HEK293 (cell line): Measurements from ENCODE around the gene CHST2.

ENCODE experiments used
- CTCF ChIA-PET: fragments of 350-600 bp; formaldehyde crosslinking; extraction: SDS; loops from one replicate; lab custom pipeline; 2021; ENCODE audit warnings: antibody characterized with exemption; lab: Yijun Ruan, JAX
- POLR2A ChIA-PET: fragments of 300-600 bp; formaldehyde crosslinking; extraction: SDS; loops from one replicate; lab custom pipeline; 2020; ENCODE audit warnings: antibody characterized with exemption, inconsistent platforms; lab: Yijun Ruan, JAX
- H3K27ac ChIP-seq: fragments of 200-500 bp; sonication (Bioruptor generic); 2 replicates; pipeline ENCODE4 v1.5.1; 2014; ENCODE audit warnings: low read depth, low read length, control low read depth, inconsistent platforms; ENCODE audit errors: extremely low read depth
- H3K36me3 ChIP-seq, 2 experiments: fragments of 200-500 bp in 1 of 2; sonication (Bioruptor generic) in 1 of 2; 1 replicate in 1 of 2; 2 replicates in 1 of 2; pipeline ENCODE4 v1.5.1; 2014 to 2017; ENCODE audit warnings: inconsistent platforms in 2 of 2, low read length in 2 of 2; ENCODE audit not compliant: control insufficient read depth in 2 of 2, insufficient read depth in 1 of 2
- H3K4me1 ChIP-seq: fragments of 200-500 bp; sonication (Bioruptor generic); 2 replicates; pipeline ENCODE4 v1.5.1; 2014; ENCODE audit warnings: mild to moderate bottlenecking, low read length, inconsistent platforms; ENCODE audit not compliant: control insufficient read depth, insufficient read depth
- H3K4me3 ChIP-seq: 2 replicates; pipeline ENCODE4 v1.5.1; 2011; ENCODE audit warnings: low read depth, mild to moderate bottlenecking, control low read depth, low read length, moderate library complexity
- H3K9me3 ChIP-seq: fragments of 200-500 bp; sonication (Bioruptor generic); 2 replicates; pipeline ENCODE4 v1.5.1; 2014; ENCODE audit warnings: low read depth, low read length, inconsistent platforms; ENCODE audit not compliant: control insufficient read depth, insufficient read depth
- EGR2 ChIP-seq: fragments of 450-650 bp; formaldehyde crosslinking; IDR thresholded peaks from 2 replicates; pipeline ENCODE4 v1.5.1; 2016; ENCODE audit warnings: low read depth, missing biosample characterization, missing genetic modification characterization
- FEZF1 ChIP-seq: fragments of 450-650 bp; formaldehyde crosslinking; IDR thresholded peaks from 2 replicates; pipeline ENCODE4 v1.5.1; 2016; ENCODE audit warnings: missing biosample characterization, missing genetic modification characterization
- KLF10 ChIP-seq: fragments of 450-650 bp; IDR thresholded peaks from 2 replicates; pipeline ENCODE4 v1.5.1; 2018; ENCODE audit warnings: missing biosample characterization, mild to moderate bottlenecking, missing genetic modification characterization
- KLF9 ChIP-seq: fragments of 450-650 bp; formaldehyde crosslinking; IDR thresholded peaks from 2 replicates; pipeline ENCODE4 v1.5.1; 2016; ENCODE audit warnings: missing biosample characterization, missing genetic modification characterization, low read depth
- SP7 ChIP-seq: fragments of 450-650 bp; formaldehyde crosslinking; IDR thresholded peaks from 2 replicates; pipeline ENCODE4 v1.5.1; 2016; ENCODE audit warnings: missing biosample characterization, missing genetic modification characterization
- ZBTB48 ChIP-seq: fragments of 450-650 bp; formaldehyde crosslinking; IDR thresholded peaks from 2 replicates; pipeline ENCODE4 v1.5.1; 2016; ENCODE audit warnings: missing biosample characterization, missing genetic modification characterization
- ZNF114 ChIP-seq: fragments of 450-650 bp; formaldehyde crosslinking; IDR thresholded peaks from 2 replicates; pipeline ENCODE4 v1.5.0; 2017; ENCODE audit warnings: missing biosample characterization, missing genetic modification characterization
- ZNF146 ChIP-seq: fragments of 450-650 bp; formaldehyde crosslinking; IDR thresholded peaks from 2 replicates; pipeline ENCODE4 v1.5.1; 2016; ENCODE audit warnings: missing biosample characterization, missing genetic modification characterization
- ZNF184 ChIP-seq: fragments of 450-650 bp; IDR thresholded peaks from 2 replicates; pipeline ENCODE4 v1.5.1; 2018; ENCODE audit warnings: missing biosample characterization, mild to moderate bottlenecking, missing genetic modification characterization
- ZNF223 ChIP-seq: fragments of 450-650 bp; formaldehyde crosslinking; IDR thresholded peaks from 2 replicates; pipeline ENCODE4 v1.5.1; 2016; ENCODE audit warnings: missing biosample characterization, missing genetic modification characterization
- ZNF239 ChIP-seq: fragments of 450-650 bp; formaldehyde crosslinking; IDR thresholded peaks from 2 replicates; pipeline ENCODE4 v1.5.1; 2016; ENCODE audit warnings: missing biosample characterization, missing genetic modification characterization
- ZNF248 ChIP-seq: fragments of 450-650 bp; formaldehyde crosslinking; IDR thresholded peaks from 2 replicates; pipeline ENCODE4 v1.5.1; 2017; ENCODE audit warnings: missing biosample characterization, missing genetic modification characterization
- ZNF274 ChIP-seq, 2 experiments: fragments of 200-500 bp in 1 of 2; fragments of 450-650 bp in 1 of 2; sonication (Bioruptor generic) in 1 of 2; formaldehyde crosslinking in 1 of 2; IDR thresholded peaks; 2 replicates each; pipeline versions ENCODE4 v1.5.1 to v1.6.1; 2014 to 2016; ENCODE audit warnings: borderline replicate concordance in 1 of 2, inconsistent platforms in 1 of 2, low read length in 1 of 2, missing biosample characterization in 1 of 2, missing genetic modification characterization in 1 of 2
- ZNF501 ChIP-seq: fragments of 450-650 bp; formaldehyde crosslinking; IDR thresholded peaks from 2 replicates; pipeline ENCODE4 v1.5.1; 2016; ENCODE audit warnings: missing biosample characterization, missing genetic modification characterization
- ZNF561 ChIP-seq: fragments of 450-650 bp; IDR thresholded peaks from 2 replicates; pipeline ENCODE4 v1.5.1; 2018; ENCODE audit warnings: missing biosample characterization, missing genetic modification characterization, borderline replicate concordance
- ZNF621 ChIP-seq: fragments of 450-650 bp; formaldehyde crosslinking; IDR thresholded peaks from 2 replicates; pipeline ENCODE4 v1.5.1; 2017; ENCODE audit warnings: missing biosample characterization, missing genetic modification characterization
- ZNF654 ChIP-seq: fragments of 450-650 bp; formaldehyde crosslinking; IDR thresholded peaks from 2 replicates; pipeline ENCODE4 v1.5.1; 2016; ENCODE audit warnings: low read depth, missing biosample characterization, missing genetic modification characterization
- ZNF660 ChIP-seq: fragments of 450-650 bp; IDR thresholded peaks from 2 replicates; pipeline ENCODE4 v1.5.1; 2018; ENCODE audit warnings: missing biosample characterization, mild to moderate bottlenecking, missing genetic modification characterization
- ZNF670 ChIP-seq: fragments of 450-650 bp; formaldehyde crosslinking; IDR thresholded peaks from 2 replicates; pipeline ENCODE4 v1.5.1; 2016; ENCODE audit warnings: missing biosample characterization, missing genetic modification characterization, low read depth
- ZNF830 ChIP-seq: fragments of 450-650 bp; IDR thresholded peaks from 2 replicates; pipeline ENCODE4 v1.5.0; 2018; ENCODE audit warnings: missing biosample characterization, missing genetic modification characterization, low read depth, mild to moderate bottlenecking, moderate library complexity
- ZNF837 ChIP-seq: fragments of 450-650 bp; formaldehyde crosslinking; IDR thresholded peaks from 2 replicates; pipeline ENCODE4 v1.5.1; 2016; ENCODE audit warnings: missing biosample characterization, missing genetic modification characterization
- ZNF843 ChIP-seq: fragments of 450-650 bp; formaldehyde crosslinking; IDR thresholded peaks from 2 replicates; pipeline ENCODE4 v1.5.1; 2016; ENCODE audit warnings: missing biosample characterization, missing genetic modification characterization
- ZXDB ChIP-seq: fragments of 450-650 bp; formaldehyde crosslinking; IDR thresholded peaks from 2 replicates; pipeline ENCODE4 v1.5.1; 2016; ENCODE audit warnings: missing biosample characterization, missing genetic modification characterization
- TF ChIP-seq, protein P1 (sequence below): fragments of 450-650 bp; formaldehyde crosslinking; IDR thresholded peaks from 2 replicates; pipeline ENCODE4 v1.5.1; 2016; ENCODE audit warnings: missing biosample characterization, missing genetic modification characterization
- TF ChIP-seq, protein P2 (sequence below): fragments of 450-650 bp; formaldehyde crosslinking; IDR thresholded peaks from 2 replicates; pipeline ENCODE4 v1.5.1; 2017; ENCODE audit warnings: missing biosample characterization, mild to moderate bottlenecking, missing genetic modification characterization, moderate library complexity
- TF ChIP-seq, protein P3 (sequence below): fragments of 450-650 bp; formaldehyde crosslinking; IDR thresholded peaks from 2 replicates; pipeline ENCODE4 v1.5.1; 2016; ENCODE audit warnings: missing biosample characterization, missing genetic modification characterization

Gene CHST2

DNA sequence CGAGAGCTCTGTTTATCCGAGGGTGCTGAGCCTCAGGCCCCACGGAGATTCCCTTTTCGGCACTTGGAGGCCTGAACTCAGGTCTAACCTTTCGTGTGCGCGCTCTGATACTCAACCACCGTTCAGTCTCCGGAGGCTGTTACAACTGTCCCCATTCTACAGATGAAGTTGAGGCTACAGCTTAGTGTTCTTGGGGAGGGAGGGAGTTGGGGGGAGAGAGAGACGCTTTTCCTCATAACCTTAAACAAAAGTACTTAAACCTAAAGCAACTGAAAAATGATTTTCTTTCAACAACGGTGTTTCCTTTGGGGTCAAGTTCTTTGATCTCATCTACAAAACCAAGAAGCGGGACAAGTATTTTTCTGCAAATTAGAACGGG, 952 bp upstream of the CHST2 start:
- ChIA-PET CTCF (no interaction called here), POLR2A (no interaction called here)
- H3K36me3 ChIP-seq: peaks cover 0 to 5% of the 10 kb centered on the region in 2 experiments; a peak in 1 of 3 replicates
- no peaks in the 10 kb centered on the region for H3K4me1 ChIP-seq
- H3K27ac ChIP-seq: no peak overlapping the region
- no peaks in the 10 kb centered on the region for H3K9me3 ChIP-seq
- peak overlapping the region; percentile 81 for H3K4me3 ChIP-seq
- TF ChIP-seq ZNF561 (tag by site-specific recombination): no peak
- no peak for TF ChIP-seq ZNF830 (tag by site-specific recombination)
- no peak for TF ChIP-seq ZXDB
- TF ChIP-seq ZNF670: no peak
- TF ChIP-seq KLF9 (tag by site-specific recombination): no peak
- no peak for TF ChIP-seq ZNF248 (tag by site-specific recombination)
- TF ChIP-seq, protein P1, sequence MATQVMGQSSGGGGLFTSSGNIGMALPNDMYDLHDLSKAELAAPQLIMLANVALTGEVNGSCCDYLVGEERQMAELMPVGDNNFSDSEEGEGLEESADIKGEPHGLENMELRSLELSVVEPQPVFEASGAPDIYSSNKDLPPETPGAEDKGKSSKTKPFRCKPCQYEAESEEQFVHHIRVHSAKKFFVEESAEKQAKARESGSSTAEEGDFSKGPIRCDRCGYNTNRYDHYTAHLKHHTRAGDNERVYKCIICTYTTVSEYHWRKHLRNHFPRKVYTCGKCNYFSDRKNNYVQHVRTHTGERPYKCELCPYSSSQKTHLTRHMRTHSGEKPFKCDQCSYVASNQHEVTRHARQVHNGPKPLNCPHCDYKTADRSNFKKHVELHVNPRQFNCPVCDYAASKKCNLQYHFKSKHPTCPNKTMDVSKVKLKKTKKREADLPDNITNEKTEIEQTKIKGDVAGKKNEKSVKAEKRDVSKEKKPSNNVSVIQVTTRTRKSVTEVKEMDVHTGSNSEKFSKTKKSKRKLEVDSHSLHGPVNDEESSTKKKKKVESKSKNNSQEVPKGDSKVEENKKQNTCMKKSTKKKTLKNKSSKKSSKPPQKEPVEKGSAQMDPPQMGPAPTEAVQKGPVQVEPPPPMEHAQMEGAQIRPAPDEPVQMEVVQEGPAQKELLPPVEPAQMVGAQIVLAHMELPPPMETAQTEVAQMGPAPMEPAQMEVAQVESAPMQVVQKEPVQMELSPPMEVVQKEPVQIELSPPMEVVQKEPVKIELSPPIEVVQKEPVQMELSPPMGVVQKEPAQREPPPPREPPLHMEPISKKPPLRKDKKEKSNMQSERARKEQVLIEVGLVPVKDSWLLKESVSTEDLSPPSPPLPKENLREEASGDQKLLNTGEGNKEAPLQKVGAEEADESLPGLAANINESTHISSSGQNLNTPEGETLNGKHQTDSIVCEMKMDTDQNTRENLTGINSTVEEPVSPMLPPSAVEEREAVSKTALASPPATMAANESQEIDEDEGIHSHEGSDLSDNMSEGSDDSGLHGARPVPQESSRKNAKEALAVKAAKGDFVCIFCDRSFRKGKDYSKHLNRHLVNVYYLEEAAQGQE (tag by site-specific recombination): no peak
- TF ChIP-seq ZBTB48 (tag by site-specific recombination): no peak
- no peak for TF ChIP-seq ZNF114 (tag by site-specific recombination)
- TF ChIP-seq ZNF146 (tag by site-specific recombination): no peak
- TF ChIP-seq ZNF501: no peak
- TF ChIP-seq ZNF837 (tag by site-specific recombination): no peak
- TF ChIP-seq ZNF274 (IDR thresholded peaks at IDR 0.05; ENCODE audit: low read length): no peak
- no peak for TF ChIP-seq ZNF274 (tag by site-specific recombination; IDR thresholded peaks at IDR 0.05; ENCODE audit: borderline replicate concordance)
- TF ChIP-seq ZNF654: no peak
- TF ChIP-seq ZNF239 (tag by site-specific recombination): no peak
- TF ChIP-seq ZNF843: no peak
- no peak for TF ChIP-seq SP7 (tag by site-specific recombination)

DNA sequence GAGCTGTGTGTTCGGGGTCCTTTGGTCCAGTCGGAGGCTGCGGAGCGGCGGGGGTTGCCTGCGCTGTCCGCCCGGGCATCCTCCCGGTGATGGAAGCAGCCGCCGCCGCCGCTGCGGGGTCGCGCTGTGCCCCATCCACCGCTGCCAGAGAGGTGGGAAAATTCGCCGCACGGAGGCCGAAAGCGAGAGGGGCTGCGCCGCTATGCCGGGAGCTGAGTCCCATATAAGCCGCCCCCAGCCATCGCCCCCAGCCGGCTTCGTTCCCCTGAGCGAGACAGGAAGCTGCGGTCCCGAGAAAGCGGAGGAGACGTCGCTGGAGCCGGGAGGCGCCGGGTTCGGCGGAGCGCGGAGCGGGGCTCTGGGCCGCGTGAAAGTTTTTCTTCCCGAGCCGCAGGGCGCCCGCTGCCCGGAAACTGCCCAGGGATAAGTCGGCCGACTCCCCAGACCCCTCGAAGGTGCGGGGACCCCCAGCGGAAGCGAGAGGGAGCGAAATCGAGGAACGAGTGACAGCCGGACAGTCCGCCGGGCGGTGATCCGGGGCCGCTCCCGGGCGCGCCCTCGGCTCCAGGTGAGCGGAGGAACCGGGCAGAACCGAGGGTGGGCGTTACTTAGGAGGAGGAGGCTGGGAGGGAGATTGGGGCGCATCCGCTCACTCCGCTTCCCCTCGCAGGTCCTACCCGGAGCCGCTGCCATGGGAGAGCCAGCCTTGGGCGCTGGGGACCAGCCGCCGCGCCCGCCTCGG, 574 bp downstream of the CHST2 start:
- POLR2A ChIA-PET: no interaction called here
- Histone ChIP-seq H3K4me3 (peak overlapping the region; percentile 81), H3K36me3 (peaks cover 0 to 5% of the 10 kb centered on the region in 2 experiments; a peak in 1 of 3 replicates), H3K27ac (no peak overlapping the region; the same call in 1 of the 2 replicates), H3K9me3 (no peaks in the 10 kb centered on the region), H3K4me1 (no peaks in the 10 kb centered on the region)
- CTCF ChIA-PET: no interaction called here
- no peak for TF ChIP-seq KLF10 (tag by site-specific recombination)
- TF ChIP-seq ZNF248 (tag by site-specific recombination): no peak
- TF ChIP-seq FEZF1: no peak
- TF ChIP-seq ZNF501: no peak
- no peak for TF ChIP-seq ZNF184 (tag by site-specific recombination)
- TF ChIP-seq ZNF223: no peak
- TF ChIP-seq ZNF660: no peak
- TF ChIP-seq ZNF561 (tag by site-specific recombination): no peak
- no peak for TF ChIP-seq ZNF621
- TF ChIP-seq, protein P2, sequence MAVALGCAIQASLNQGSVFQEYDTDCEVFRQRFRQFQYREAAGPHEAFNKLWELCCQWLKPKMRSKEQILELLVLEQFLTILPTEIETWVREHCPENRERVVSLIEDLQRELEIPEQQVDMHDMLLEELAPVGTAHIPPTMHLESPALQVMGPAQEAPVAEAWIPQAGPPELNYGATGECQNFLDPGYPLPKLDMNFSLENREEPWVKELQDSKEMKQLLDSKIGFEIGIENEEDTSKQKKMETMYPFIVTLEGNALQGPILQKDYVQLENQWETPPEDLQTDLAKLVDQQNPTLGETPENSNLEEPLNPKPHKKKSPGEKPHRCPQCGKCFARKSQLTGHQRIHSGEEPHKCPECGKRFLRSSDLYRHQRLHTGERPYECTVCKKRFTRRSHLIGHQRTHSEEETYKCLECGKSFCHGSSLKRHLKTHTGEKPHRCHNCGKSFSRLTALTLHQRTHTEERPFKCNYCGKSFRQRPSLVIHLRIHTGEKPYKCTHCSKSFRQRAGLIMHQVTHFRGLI (tag by site-specific recombination): no peak
- TF ChIP-seq, protein P3, sequence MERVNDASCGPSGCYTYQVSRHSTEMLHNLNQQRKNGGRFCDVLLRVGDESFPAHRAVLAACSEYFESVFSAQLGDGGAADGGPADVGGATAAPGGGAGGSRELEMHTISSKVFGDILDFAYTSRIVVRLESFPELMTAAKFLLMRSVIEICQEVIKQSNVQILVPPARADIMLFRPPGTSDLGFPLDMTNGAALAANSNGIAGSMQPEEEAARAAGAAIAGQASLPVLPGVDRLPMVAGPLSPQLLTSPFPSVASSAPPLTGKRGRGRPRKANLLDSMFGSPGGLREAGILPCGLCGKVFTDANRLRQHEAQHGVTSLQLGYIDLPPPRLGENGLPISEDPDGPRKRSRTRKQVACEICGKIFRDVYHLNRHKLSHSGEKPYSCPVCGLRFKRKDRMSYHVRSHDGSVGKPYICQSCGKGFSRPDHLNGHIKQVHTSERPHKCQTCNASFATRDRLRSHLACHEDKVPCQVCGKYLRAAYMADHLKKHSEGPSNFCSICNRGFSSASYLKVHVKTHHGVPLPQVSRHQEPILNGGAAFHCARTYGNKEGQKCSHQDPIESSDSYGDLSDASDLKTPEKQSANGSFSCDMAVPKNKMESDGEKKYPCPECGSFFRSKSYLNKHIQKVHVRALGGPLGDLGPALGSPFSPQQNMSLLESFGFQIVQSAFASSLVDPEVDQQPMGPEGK: 0 out of 2 replicates have a peak, but pooled peaks have one; percentile 38
- no peak for TF ChIP-seq ZNF837 (tag by site-specific recombination)
- TF ChIP-seq EGR2 (tag by site-specific recombination): no peak
